Measurements from ENCODE around the gene ADAT3.

Gene ADAT3

DNA sequence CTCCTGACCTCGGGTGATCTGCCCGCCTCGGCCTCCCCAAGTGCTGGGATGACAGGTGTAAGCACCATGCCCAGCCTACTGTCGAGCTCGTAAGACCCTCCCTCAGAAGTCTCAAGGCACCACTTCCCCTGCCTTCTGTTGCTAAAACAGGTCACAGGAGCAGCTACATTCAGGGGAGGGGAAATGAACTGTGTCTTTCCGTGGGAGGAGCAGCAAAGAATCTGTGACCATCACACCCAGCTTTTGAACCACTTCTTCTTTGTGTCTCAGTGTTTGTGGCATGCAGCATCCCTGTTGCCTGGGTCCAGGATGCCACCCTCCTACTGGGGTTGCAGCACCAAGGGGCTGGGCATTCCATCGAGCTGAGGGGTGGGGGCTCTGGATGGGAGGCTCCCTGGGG is 28.0 kb downstream of the ADAT3 start:
- no peak for DNase-seq (ENCODE audit: low read depth)
- H3K4me3 ChIP-seq (ENCODE audit: low read depth, low read length), result no peak overlapping the region
- TF ChIP-seq CTCF (IDR thresholded peaks at IDR 0.05; ENCODE audit: low read depth, low read length), result no peak
- no peak for TF ChIP-seq MAX (IDR thresholded peaks at IDR 0.05; ENCODE audit: low read depth, low read length)
- TF ChIP-seq MYC (IDR thresholded peaks at IDR 0.05; ENCODE audit: low read depth, low read length), result no peak
- TF ChIP-seq POLR2A (IDR thresholded peaks at IDR 0.05; ENCODE audit: extremely low read depth, insufficient read length), result no peak

DNA sequence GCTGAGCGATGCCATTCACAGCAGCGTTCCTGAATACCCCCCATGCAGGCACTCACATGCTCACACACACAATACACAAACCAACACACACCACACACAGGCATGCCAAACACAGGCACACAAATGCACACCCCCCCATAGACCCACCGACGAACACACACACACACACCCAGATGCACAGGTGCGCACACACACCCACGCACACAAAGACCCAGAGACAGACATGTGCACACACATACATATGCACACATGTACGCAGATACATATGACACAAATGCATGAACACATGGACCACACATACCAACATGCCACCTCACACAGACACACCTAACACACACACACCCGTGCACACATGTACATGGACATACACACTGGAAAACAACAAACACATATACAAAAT is 28.7 kb downstream of the ADAT3 start:
- no peak overlapping the region for H3K4me3 ChIP-seq (ENCODE audit: low read depth, low read length)
- TF ChIP-seq MYC (IDR thresholded peaks at IDR 0.05; ENCODE audit: low read depth, low read length), result no peak
- no peak for TF ChIP-seq POLR2A (IDR thresholded peaks at IDR 0.05; ENCODE audit: extremely low read depth, insufficient read length)
- no peak for TF ChIP-seq MAX (IDR thresholded peaks at IDR 0.05; ENCODE audit: low read depth, low read length)
- TF ChIP-seq CTCF (IDR thresholded peaks at IDR 0.05; ENCODE audit: low read depth, low read length), result no peak
- DNase-seq (ENCODE audit: low read depth), result no peak

DNA sequence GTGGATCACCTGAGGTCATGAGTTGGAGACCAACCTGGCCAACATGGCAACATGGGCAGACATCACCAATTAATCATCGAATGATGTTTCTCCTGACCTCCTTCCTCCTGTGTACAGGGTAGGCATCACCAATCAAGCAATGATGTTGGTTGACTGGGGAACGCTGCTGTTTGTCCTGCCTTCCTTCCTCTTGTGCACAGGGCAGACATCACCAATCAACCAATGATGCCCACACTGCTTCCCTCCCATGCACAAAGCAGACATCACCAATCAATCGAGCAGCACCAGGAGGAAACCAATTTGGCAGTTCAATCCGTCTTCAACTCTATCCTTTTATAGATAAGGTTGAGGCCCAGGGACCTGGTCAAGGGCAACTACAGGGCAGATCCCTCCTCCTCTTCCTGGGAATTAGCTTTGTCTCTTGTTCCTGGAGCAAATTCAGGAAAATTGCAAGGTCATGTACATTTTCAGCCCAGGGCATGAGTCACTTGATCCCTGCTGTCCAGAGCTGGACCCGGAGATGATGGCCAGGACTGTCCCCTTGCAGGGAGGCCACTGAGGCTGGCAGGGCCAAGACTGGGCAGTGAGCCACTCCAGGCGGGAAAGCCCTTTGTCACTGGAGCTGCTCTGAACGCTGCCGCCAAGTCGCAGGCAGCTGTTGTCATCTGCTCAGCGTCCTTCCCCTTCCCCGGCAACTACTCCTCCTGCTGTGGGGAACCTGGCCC is 30.4 kb downstream of the ADAT3 start:
- TF ChIP-seq MYC (IDR thresholded peaks at IDR 0.05; ENCODE audit: low read depth, low read length) (no peak), CTCF (IDR thresholded peaks at IDR 0.05; ENCODE audit: low read depth, low read length) (no peak)
- no peak overlapping the region for H3K4me3 ChIP-seq (ENCODE audit: low read depth, low read length)
- peak; percentile 58 for DNase-seq (ENCODE audit: low read depth)

DNA sequence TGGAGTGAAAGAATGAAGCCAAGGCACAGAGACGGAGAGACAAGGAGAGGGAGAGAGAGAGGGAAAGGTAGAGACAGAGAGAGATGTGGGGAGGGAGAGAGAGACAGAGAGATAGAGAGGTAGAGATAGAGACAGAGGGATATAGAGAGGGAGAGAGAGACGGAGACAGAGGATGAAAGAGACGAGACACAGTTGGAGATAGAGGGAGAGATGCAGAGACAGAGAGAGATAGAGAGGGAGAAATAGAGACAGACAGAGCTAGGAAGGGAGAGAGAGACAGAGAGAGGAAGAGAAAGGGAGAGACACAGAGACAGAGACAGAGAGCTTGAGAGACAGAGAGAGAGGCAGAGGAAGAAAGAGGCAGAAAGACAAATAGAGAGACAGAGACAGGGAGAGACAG is 31.2 kb downstream of the ADAT3 start:
- DNase-seq (ENCODE audit: low read depth), result no peak
- no peak overlapping the region for H3K4me3 ChIP-seq (ENCODE audit: low read depth, low read length)
- TF ChIP-seq MYC (IDR thresholded peaks at IDR 0.05; ENCODE audit: low read depth, low read length) (no peak), POLR2A (IDR thresholded peaks at IDR 0.05; ENCODE audit: extremely low read depth, insufficient read length) (no peak), MAX (IDR thresholded peaks at IDR 0.05; ENCODE audit: low read depth, low read length) (no peak), CTCF (IDR thresholded peaks at IDR 0.05; ENCODE audit: low read depth, low read length) (no peak)

DNA sequence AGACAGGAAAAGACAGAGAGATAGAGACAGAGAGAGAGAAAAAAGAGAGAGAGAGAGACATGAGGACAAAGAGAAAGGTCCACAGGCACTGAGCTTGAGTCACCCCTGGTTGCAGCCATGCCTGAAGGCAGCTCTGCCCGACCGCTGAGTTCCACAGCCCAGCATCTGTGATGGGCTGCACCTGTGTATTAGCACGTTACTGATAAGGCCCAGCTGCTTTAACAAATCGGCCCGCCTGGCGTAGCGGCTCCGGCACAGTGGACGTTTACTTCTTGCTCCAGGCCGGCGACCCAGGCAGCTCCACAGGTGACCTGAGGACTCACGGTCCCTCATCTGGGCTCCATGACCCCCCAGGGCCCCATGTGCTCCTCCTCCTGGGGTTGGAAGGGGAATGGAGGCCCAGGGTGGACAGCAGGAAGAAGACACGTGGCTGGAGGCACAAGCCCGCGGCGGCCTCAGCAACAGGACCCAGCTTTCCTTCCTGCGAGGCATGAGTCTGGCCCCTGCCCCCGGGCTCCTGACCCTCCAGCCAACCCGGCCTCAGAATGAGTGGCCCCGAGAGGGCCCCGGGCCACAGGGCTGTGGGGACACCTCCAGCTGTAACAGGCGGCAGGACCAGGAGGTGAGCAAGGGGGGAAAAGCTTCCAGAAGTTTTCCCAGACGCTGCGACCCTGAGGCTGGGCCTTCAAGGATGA is 31.9 kb downstream of the ADAT3 start:
- no peak for DNase-seq (ENCODE audit: low read depth)
- no peak for TF ChIP-seq MYC (IDR thresholded peaks at IDR 0.05; ENCODE audit: low read depth, low read length)
- no peak for TF ChIP-seq CTCF (IDR thresholded peaks at IDR 0.05; ENCODE audit: low read depth, low read length)
- no peak for TF ChIP-seq MAX (IDR thresholded peaks at IDR 0.05; ENCODE audit: low read depth, low read length)
- no peak for TF ChIP-seq POLR2A (IDR thresholded peaks at IDR 0.05; ENCODE audit: extremely low read depth, insufficient read length)
- no peak overlapping the region for H3K4me3 ChIP-seq (ENCODE audit: low read depth, low read length)

Data from NB4 (cell line).